Measurements from ENCODE around the gene NFATC2. TPM values are rescaled to one million over a fixed set of nuclear protein-coding genes. Genes with fewer than 3 reads are reported as not detected.

Gene NFATC2
- total RNA-seq, 2 experiments from 2014 or later = 58.9 to 62.3 TPM

GRCh38 chr20:51366155-51366886 lies 176.2 kb downstream of the NFATC2 start:
- H3K36me3 Mint-ChIP-seq = peaks cover 6% of the 10 kb centered on the region
- DNase-seq (no peak), ATAC-seq (ENCODE audit: low read depth) (no peak)
- H3K27me3 Mint-ChIP-seq = peaks cover 6% of the 10 kb centered on the region
- peaks cover 7% of the 10 kb centered on the region for H3K9me3 Mint-ChIP-seq
- no peak overlapping the region for H3K4me3 Mint-ChIP-seq
- peaks cover 8% of the 10 kb centered on the region for H3K4me1 Mint-ChIP-seq
- POLR2A ChIA-PET = no interaction called here
- H3K27ac Mint-ChIP-seq = no peak overlapping the region

DNA sequence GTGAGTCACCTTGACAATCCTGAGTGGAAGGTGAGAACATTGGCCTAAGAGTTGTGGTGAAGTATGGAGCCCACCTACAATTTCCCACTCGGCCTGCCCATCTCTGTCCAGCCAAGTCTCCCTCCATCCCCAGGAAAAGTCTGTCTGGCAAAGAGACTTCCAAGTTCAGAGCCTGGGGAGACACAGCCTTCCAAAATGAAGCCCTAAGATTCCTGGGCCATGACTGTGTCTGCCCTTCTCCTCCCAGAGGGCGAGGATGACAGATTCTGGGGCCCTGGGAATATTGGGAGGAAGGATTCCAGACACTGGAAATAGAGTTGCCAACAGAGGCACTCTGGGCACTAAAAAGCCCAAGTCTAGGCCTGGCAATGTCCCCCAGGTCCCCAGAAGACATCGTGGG lies 176.8 kb downstream of the NFATC2 start:
- POLR2A ChIA-PET = no interaction called here
- Mint-ChIP-seq H3K4me1 (peaks cover 8% of the 10 kb centered on the region), H3K36me3 (peaks cover 6% of the 10 kb centered on the region), H3K27ac (no peak overlapping the region), H3K27me3 (peaks cover 9% of the 10 kb centered on the region), H3K9me3 (peaks cover 7% of the 10 kb centered on the region), H3K4me3 (no peak overlapping the region)
- no peak for ATAC-seq (ENCODE audit: low read depth)
- DNase-seq = no peak

- H3K27me3 Mint-ChIP-seq = peaks cover 9% of the 10 kb centered on the region
- POLR2A ChIA-PET = no interaction called here
- no peak for DNase-seq
- H3K36me3 Mint-ChIP-seq = peaks cover 6% of the 10 kb centered on the region
- H3K27ac Mint-ChIP-seq = no peak overlapping the region
- H3K4me3 Mint-ChIP-seq = no peak overlapping the region
- no peak for ATAC-seq (ENCODE audit: low read depth)
- H3K4me1 Mint-ChIP-seq = peaks cover 3% of the 10 kb centered on the region
- H3K9me3 Mint-ChIP-seq = peaks cover 7% of the 10 kb centered on the region
These were observed 178.7 kb downstream of the NFATC2 start for GRCh38 chr20:51363813-51364212.

- no peak for ATAC-seq (ENCODE audit: low read depth)
- Mint-ChIP-seq H3K9me3 (peaks cover 7% of the 10 kb centered on the region), H3K4me1 (peaks cover 2% of the 10 kb centered on the region), H3K27ac (no peak overlapping the region), H3K4me3 (no peak overlapping the region), H3K36me3 (peaks cover 6% of the 10 kb centered on the region), H3K27me3 (peaks cover 9% of the 10 kb centered on the region)
- no peak for DNase-seq
- POLR2A ChIA-PET = no interaction called here
These were observed 179.1 kb downstream of the NFATC2 start for GRCh38 chr20:51363378-51363777.

GRCh38 chr20:51362254-51362653 lies 180.3 kb downstream of the NFATC2 start:
- POLR2A ChIA-PET = no interaction called here
- Mint-ChIP-seq H3K4me3 (no peak overlapping the region), H3K36me3 (peaks cover 6% of the 10 kb centered on the region)

GRCh38 chr20:51361258-51361657 lies 181.3 kb downstream of the NFATC2 start:
- POLR2A ChIA-PET = no interaction called here
- H3K27me3 Mint-ChIP-seq = peaks cover 9% of the 10 kb centered on the region
- H3K4me3 Mint-ChIP-seq = no peak overlapping the region
- DNase-seq (no peak), ATAC-seq (ENCODE audit: low read depth) (no peak)
- H3K27ac Mint-ChIP-seq = peak overlapping the region; percentile 14
- H3K4me1 Mint-ChIP-seq = peaks cover 2% of the 10 kb centered on the region
- peaks cover 7% of the 10 kb centered on the region for H3K9me3 Mint-ChIP-seq
- H3K36me3 Mint-ChIP-seq = peaks cover 6% of the 10 kb centered on the region

More at GRCh38 chr20:51362254-51362653, 180.3 kb downstream of the NFATC2 start:
- ATAC-seq (ENCODE audit: low read depth) = no peak
- H3K9me3 Mint-ChIP-seq = peaks cover 7% of the 10 kb centered on the region
- DNase-seq = no peak
- no peak overlapping the region for H3K27ac Mint-ChIP-seq
- peaks cover 2% of the 10 kb centered on the region for H3K4me1 Mint-ChIP-seq
- peaks cover 9% of the 10 kb centered on the region for H3K27me3 Mint-ChIP-seq

DNA sequence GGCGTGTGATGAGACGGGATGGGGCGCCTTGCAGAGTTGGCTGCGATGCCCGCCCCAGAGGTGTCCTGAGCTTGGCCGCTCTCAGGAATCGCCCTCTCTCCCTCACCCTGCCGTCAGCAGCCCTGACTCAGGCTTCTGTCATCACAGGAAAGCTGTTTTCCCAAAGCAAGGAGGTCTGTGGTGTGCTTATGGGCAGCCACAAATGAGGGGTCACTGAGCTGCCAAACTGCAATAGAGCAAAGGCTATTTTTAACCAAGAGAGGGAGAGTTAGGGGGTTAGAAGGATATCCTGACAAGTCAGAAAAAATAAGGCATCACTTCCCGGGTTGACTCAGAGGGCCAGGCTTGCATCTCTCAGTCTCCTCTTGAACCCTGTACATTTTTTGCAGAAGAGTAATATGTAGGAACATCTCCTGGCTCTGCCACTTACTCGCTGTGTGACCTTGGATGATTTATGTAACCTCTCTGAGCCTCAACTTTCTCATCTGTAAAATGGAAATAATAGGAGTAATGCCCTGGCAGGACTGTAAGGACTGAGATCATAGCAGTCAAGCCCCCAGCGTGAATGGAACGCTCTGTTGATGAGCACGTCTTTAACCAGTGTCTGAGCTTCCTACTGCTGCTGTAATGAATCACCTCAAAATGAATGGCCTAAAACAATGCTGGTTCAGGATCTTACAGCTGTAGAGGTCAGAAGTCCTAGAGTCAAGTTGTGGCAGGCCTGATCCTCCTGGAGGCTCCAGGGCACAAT lies 181.9 kb downstream of the NFATC2 start:
- Mint-ChIP-seq H3K4me3 (no peak overlapping the region), H3K9me3 (peaks cover 7% of the 10 kb centered on the region), H3K36me3 (peaks cover 6% of the 10 kb centered on the region), H3K27me3 (peaks cover 9% of the 10 kb centered on the region), H3K27ac (no peak overlapping the region), H3K4me1 (peaks cover 2% of the 10 kb centered on the region)
- ATAC-seq (ENCODE audit: low read depth) = no peak
- POLR2A ChIA-PET = no interaction called here
- DNase-seq = no peak

DNA sequence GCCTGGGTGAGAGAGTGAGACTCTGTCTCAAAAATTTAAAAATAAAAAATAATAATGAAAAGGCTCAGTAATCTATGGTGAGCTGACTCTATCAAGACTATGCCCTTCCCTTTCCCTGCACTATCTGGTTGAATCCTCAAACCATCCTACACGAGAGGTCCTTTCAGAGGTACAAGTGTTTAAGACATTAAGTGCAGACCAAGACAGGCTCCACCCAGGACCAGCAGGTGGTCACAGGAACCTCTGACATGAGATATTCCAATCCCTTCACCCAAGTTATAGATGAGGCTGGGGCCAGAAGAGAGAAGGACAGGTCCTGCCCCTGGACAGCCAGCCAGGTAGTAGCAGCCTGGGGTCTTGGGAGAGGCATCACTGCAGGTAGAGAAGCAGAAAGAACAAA lies 182.6 kb downstream of the NFATC2 start:
- peaks cover 5% of the 10 kb centered on the region for H3K9me3 Mint-ChIP-seq
- no peak overlapping the region for H3K27ac Mint-ChIP-seq
- DNase-seq (no peak), ATAC-seq (ENCODE audit: low read depth) (no peak)
- H3K4me1 Mint-ChIP-seq = peaks cover 5% of the 10 kb centered on the region
- peaks cover 6% of the 10 kb centered on the region for H3K36me3 Mint-ChIP-seq
- POLR2A ChIA-PET = no interaction called here
- H3K27me3 Mint-ChIP-seq = peaks cover 9% of the 10 kb centered on the region
- no peak overlapping the region for H3K4me3 Mint-ChIP-seq

DNA sequence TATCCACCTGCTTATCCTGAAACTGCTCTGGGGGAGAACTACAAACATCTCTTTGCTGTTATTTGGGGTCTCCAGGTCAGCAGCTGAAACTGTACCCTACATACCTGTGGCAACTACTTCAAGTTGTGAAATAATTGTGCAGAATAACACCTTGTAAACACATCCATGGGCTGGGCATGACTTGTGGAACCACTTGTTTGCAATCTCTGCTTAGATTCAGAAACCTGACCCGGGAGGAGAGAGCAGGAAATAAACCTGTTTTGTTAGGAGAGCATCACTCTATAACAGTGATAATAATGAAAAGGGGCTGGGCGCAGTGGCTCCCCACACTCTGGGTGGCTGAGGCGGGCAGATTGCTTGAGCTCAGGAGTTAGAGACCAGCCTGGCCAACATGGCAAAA lies 183.1 kb downstream of the NFATC2 start:
- Mint-ChIP-seq H3K4me3 (no peak overlapping the region), H3K27me3 (peaks cover 9% of the 10 kb centered on the region), H3K36me3 (peaks cover 6% of the 10 kb centered on the region), H3K27ac (no peak overlapping the region), H3K9me3 (peaks cover 5% of the 10 kb centered on the region), H3K4me1 (peaks cover 8% of the 10 kb centered on the region)
- no peak for ATAC-seq (ENCODE audit: low read depth)
- POLR2A ChIA-PET = no interaction called here
- no peak for DNase-seq

- H3K4me3 Mint-ChIP-seq = no peak overlapping the region
These were observed 184.3 kb downstream of the NFATC2 start for GRCh38 chr20:51358032-51358724.

GRCh38 chr20:51357543-51357942 lies 185.0 kb downstream of the NFATC2 start:
- H3K27me3 Mint-ChIP-seq = peaks cover 3% of the 10 kb centered on the region
- no peaks in the 10 kb centered on the region for H3K9me3 Mint-ChIP-seq
- H3K36me3 Mint-ChIP-seq = no peaks in the 10 kb centered on the region
- peaks cover 8% of the 10 kb centered on the region for H3K4me1 Mint-ChIP-seq
- H3K27ac Mint-ChIP-seq = no peak overlapping the region
- H3K4me3 Mint-ChIP-seq = no peak overlapping the region
- DNase-seq (no peak), ATAC-seq (ENCODE audit: low read depth) (no peak)
- POLR2A ChIA-PET = no interaction called here

More at GRCh38 chr20:51358032-51358724, 184.3 kb downstream of the NFATC2 start:
- Mint-ChIP-seq H3K27me3 (peaks cover 8% of the 10 kb centered on the region), H3K27ac (no peak overlapping the region), H3K4me1 (peaks cover 8% of the 10 kb centered on the region), H3K36me3 (peaks cover 2% of the 10 kb centered on the region), H3K9me3 (peaks cover 1% of the 10 kb centered on the region)
- POLR2A ChIA-PET = no interaction called here
- DNase-seq (no peak), ATAC-seq (ENCODE audit: low read depth) (no peak)

GRCh38 chr20:51356871-51357270 lies 185.6 kb downstream of the NFATC2 start:
- no peaks in the 10 kb centered on the region for H3K9me3 Mint-ChIP-seq
- peaks cover 3% of the 10 kb centered on the region for H3K27me3 Mint-ChIP-seq
- DNase-seq (no peak), ATAC-seq (ENCODE audit: low read depth) (no peak)
- no peak overlapping the region for H3K4me3 Mint-ChIP-seq
- no peaks in the 10 kb centered on the region for H3K36me3 Mint-ChIP-seq
- H3K4me1 Mint-ChIP-seq = peaks cover 8% of the 10 kb centered on the region
- no peak overlapping the region for H3K27ac Mint-ChIP-seq
- POLR2A ChIA-PET = no interaction called here

DNA sequence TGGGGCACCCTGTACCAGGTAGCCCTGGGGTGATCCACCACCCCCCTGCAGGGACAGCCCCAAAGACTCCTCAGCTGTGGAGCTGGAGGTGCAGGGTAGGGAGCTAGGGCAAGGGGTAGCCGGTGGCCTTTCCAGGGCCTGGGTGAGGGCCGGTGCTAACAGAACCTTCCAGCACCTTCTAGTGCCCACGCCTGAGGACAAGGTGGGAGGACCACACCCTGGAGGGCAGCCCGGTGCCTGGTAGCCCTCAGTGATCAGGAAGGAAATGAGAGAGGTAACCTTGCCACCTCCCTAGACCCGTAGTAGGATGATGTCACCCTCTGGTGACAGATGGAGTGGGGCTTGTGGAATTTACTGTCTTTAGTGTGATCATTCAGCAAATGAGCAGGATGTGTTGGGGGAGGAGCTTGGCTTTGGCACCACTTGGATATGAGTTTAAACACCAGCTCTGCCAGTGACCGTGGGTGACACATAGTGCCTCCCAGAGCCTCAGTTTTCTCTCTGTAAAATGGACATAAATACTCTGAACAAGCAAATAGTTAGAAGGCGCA lies 187.7 kb downstream of the NFATC2 start:
- no peak for DNase-seq
- POLR2A ChIA-PET = no interaction called here
- Mint-ChIP-seq H3K4me1 (peaks cover 8% of the 10 kb centered on the region), H3K9me3 (no peaks in the 10 kb centered on the region), H3K27ac (no peak overlapping the region), H3K27me3 (peaks cover 2% of the 10 kb centered on the region), H3K36me3 (no peaks in the 10 kb centered on the region), H3K4me3 (no peak overlapping the region)
- ATAC-seq (ENCODE audit: low read depth) = peak; percentile 56

Measured in activated naive CD8-positive, alpha-beta T cell treated with anti-CD3 and anti-CD28 coated beads, Interleukin-2, amount 10 ng/mL, durations not matched to agents 7 days and 5 days (primary cell).